ENCODE data around the gene CYTH3.
"Not testable (repeated sequence)": the region's sequence is repeated elsewhere in the genome, so short reads cannot be mapped to it uniquely, and the experiment has no call there.

Gene CYTH3

GRCh38 chr7:6272481-6273323 lies at the start of gene CYTH3:
CYTH3 (minus strand) TSS chr7:6272624; CDS start chr7:6272507, 117 bp downstream.
- peak; percentile 30 to 76 (median 68) for DNase-seq

GRCh38 chr7:6320791-6321190 lies 48.4 kb upstream of the CYTH3 start:
- no peak for DNase-seq

- no peak for DNase-seq
Observed at GRCh38 chr7:6317797-6318438, 45.5 kb upstream of the CYTH3 start.

- DNase-seq: no peak
Observed at GRCh38 chr7:6316226-6316625, 43.8 kb upstream of the CYTH3 start.

GRCh38 chr7:6315746-6316145 lies 43.3 kb upstream of the CYTH3 start:
- DNase-seq: no peak

GRCh38 chr7:6310271-6310993 lies 38.0 kb upstream of the CYTH3 start:
- DNase-seq: no peak

GRCh38 chr7:6307762-6308161 lies 35.3 kb upstream of the CYTH3 start:
- DNase-seq: no peak

GRCh38 chr7:6306471-6306870 lies 34.0 kb upstream of the CYTH3 start:
- no peak for DNase-seq

GRCh38 chr7:6305330-6305729 lies 32.9 kb upstream of the CYTH3 start:
- no peak for DNase-seq

GRCh38 chr7:6301446-6301845 lies 29.0 kb upstream of the CYTH3 start:
- DNase-seq: not testable (repeated sequence)

- no peak for DNase-seq
Observed at GRCh38 chr7:6299774-6300173, 27.4 kb upstream of the CYTH3 start.

GRCh38 chr7:6294839-6295238 lies 22.4 kb upstream of the CYTH3 start:
- DNase-seq: no peak

- no peak for DNase-seq
Observed at GRCh38 chr7:6293202-6293601, 20.8 kb upstream of the CYTH3 start.

GRCh38 chr7:6291941-6292340 lies 19.5 kb upstream of the CYTH3 start:
- not testable (repeated sequence) for DNase-seq

- DNase-seq: no peak
Observed at GRCh38 chr7:6291531-6291930, 19.1 kb upstream of the CYTH3 start.

GRCh38 chr7:6290319-6290741 lies 17.9 kb upstream of the CYTH3 start:
- no peak for DNase-seq

- DNase-seq: no peak
Observed at GRCh38 chr7:6288270-6288860, 15.9 kb upstream of the CYTH3 start.

- DNase-seq: no peak
Observed at GRCh38 chr7:6286486-6286885, 14.1 kb upstream of the CYTH3 start.

GRCh38 chr7:6284461-6285360 lies 12.3 kb upstream of the CYTH3 start:
- no peak for DNase-seq

- DNase-seq: no peak
Observed at GRCh38 chr7:6284055-6284400, 11.6 kb upstream of the CYTH3 start.

- DNase-seq: not testable (repeated sequence)
Observed at GRCh38 chr7:6283391-6284054, 11.1 kb upstream of the CYTH3 start.

- DNase-seq: no peak
Observed at GRCh38 chr7:6279937-6280336, 7.5 kb upstream of the CYTH3 start.

All from stimulated activated naive CD4-positive, alpha-beta T cell (primary cell).